Measurements from ENCODE around the gene PDE1C. TPM values are rescaled to one million over a fixed set of nuclear protein-coding genes. Genes with fewer than 3 reads are reported as not detected.

The PDE1C gene
- total RNA-seq, 1 donor from 2014 or later, result 2.3 TPM

GRCh38 chr7:31776616-31777015 is 293.6 kb downstream of the PDE1C start:
- no peaks in the 10 kb centered on the region for H3K27me3 ChIP-seq (ENCODE audit: control insufficient read depth, insufficient read depth, low read length)
- TF ChIP-seq CTCF (IDR thresholded peaks at IDR 0.05; ENCODE audit: insufficient read depth, low read length, poor library complexity, severe bottlenecking), result no peak
- H3K36me3 ChIP-seq (ENCODE audit: control insufficient read depth, insufficient read depth, low read length), result no peaks in the 10 kb centered on the region
- peak; percentile 28 for DNase-seq (ENCODE audit: low read depth)
- H3K4me3 ChIP-seq (ENCODE audit: low read depth, low read length), result no peak overlapping the region

- DNase-seq (ENCODE audit: low read depth), result no peak
- H3K27me3 ChIP-seq (ENCODE audit: control insufficient read depth, insufficient read depth, low read length), result no peaks in the 10 kb centered on the region
- no peak overlapping the region for H3K4me3 ChIP-seq (ENCODE audit: low read depth, low read length)
- H3K36me3 ChIP-seq (ENCODE audit: control insufficient read depth, insufficient read depth, low read length), result no peaks in the 10 kb centered on the region
- no peak for TF ChIP-seq CTCF (IDR thresholded peaks at IDR 0.05; ENCODE audit: insufficient read depth, low read length, poor library complexity, severe bottlenecking)
Observed at GRCh38 chr7:31775556-31775955, 294.7 kb downstream of the PDE1C start.

- no peak for TF ChIP-seq CTCF (IDR thresholded peaks at IDR 0.05; ENCODE audit: insufficient read depth, low read length, poor library complexity, severe bottlenecking)
- H3K36me3 ChIP-seq (ENCODE audit: control insufficient read depth, insufficient read depth, low read length), result no peaks in the 10 kb centered on the region
- no peaks in the 10 kb centered on the region for H3K27me3 ChIP-seq (ENCODE audit: control insufficient read depth, insufficient read depth, low read length)
- DNase-seq (ENCODE audit: low read depth), result no peak
- no peak overlapping the region for H3K4me3 ChIP-seq (ENCODE audit: low read depth, low read length)
Observed at GRCh38 chr7:31772211-31772610, 298.0 kb downstream of the PDE1C start.

GRCh38 chr7:31767686-31768358 is 302.4 kb downstream of the PDE1C start:
- Histone ChIP-seq H3K4me3 (ENCODE audit: low read depth, low read length) (no peak overlapping the region), H3K36me3 (ENCODE audit: control insufficient read depth, insufficient read depth, low read length) (no peaks in the 10 kb centered on the region), H3K27me3 (ENCODE audit: control insufficient read depth, insufficient read depth, low read length) (no peaks in the 10 kb centered on the region)
- DNase-seq (ENCODE audit: low read depth), result no peak
- no peak for TF ChIP-seq CTCF (IDR thresholded peaks at IDR 0.05; ENCODE audit: insufficient read depth, low read length, poor library complexity, severe bottlenecking)

- H3K27me3 ChIP-seq (ENCODE audit: control insufficient read depth, insufficient read depth, low read length), result no peaks in the 10 kb centered on the region
- H3K4me3 ChIP-seq (ENCODE audit: low read depth, low read length), result no peak overlapping the region
- no peaks in the 10 kb centered on the region for H3K36me3 ChIP-seq (ENCODE audit: control insufficient read depth, insufficient read depth, low read length)
- DNase-seq (ENCODE audit: low read depth), result no peak
- no peak for TF ChIP-seq CTCF (IDR thresholded peaks at IDR 0.05; ENCODE audit: insufficient read depth, low read length, poor library complexity, severe bottlenecking)
Observed at GRCh38 chr7:31764462-31764861, 305.7 kb downstream of the PDE1C start.

- no peaks in the 10 kb centered on the region for H3K36me3 ChIP-seq (ENCODE audit: control insufficient read depth, insufficient read depth, low read length)
- no peaks in the 10 kb centered on the region for H3K27me3 ChIP-seq (ENCODE audit: control insufficient read depth, insufficient read depth, low read length)
- no peak for DNase-seq (ENCODE audit: low read depth)
- peak; percentile 33 for TF ChIP-seq CTCF (IDR thresholded peaks at IDR 0.05; ENCODE audit: insufficient read depth, low read length, poor library complexity, severe bottlenecking)
- H3K4me3 ChIP-seq (ENCODE audit: low read depth, low read length), result no peak overlapping the region
Observed at GRCh38 chr7:31763548-31763947, 306.7 kb downstream of the PDE1C start.

Data from kidney epithelial cell (primary cell).